ENCODE results near the gene SCN2A.

DNA sequence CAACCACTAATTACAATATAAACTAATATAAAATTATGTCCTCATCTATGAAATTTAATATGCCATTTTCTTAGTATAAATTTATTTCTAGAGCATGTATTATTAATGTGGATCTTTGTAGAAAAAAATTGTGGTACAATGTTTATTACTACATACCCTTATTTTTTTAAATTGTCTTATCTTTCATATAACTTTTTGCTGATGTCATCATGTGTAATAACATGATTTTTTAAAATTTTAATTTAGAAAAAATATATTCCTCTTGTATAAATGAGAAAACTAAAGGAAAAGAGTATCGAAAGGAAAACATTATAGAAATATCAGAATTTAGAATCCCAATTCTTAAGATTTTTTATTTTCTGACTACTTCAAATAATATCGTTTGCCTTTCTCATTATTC lies 49.9 kb downstream of the SCN2A start:
- TF ChIP-seq, protein P1, sequence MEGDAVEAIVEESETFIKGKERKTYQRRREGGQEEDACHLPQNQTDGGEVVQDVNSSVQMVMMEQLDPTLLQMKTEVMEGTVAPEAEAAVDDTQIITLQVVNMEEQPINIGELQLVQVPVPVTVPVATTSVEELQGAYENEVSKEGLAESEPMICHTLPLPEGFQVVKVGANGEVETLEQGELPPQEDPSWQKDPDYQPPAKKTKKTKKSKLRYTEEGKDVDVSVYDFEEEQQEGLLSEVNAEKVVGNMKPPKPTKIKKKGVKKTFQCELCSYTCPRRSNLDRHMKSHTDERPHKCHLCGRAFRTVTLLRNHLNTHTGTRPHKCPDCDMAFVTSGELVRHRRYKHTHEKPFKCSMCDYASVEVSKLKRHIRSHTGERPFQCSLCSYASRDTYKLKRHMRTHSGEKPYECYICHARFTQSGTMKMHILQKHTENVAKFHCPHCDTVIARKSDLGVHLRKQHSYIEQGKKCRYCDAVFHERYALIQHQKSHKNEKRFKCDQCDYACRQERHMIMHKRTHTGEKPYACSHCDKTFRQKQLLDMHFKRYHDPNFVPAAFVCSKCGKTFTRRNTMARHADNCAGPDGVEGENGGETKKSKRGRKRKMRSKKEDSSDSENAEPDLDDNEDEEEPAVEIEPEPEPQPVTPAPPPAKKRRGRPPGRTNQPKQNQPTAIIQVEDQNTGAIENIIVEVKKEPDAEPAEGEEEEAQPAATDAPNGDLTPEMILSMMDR (conservative IDR thresholded peaks at IDR 0.05; ENCODE audit: low read depth, low read length), result no peak
- TF ChIP-seq SMC3 (IDR thresholded peaks at IDR 0.05; ENCODE audit: low read depth, low read length) (no peak), POLR2A (IDR thresholded peaks at IDR 0.05; ENCODE audit: low read depth, low read length) (no peak), CEBPB (IDR thresholded peaks at IDR 0.05; ENCODE audit: low read depth, low read length) (no peak), CHD1 (IDR thresholded peaks at IDR 0.05; ENCODE audit: low read depth, low read length) (no peak), RAD21 (IDR thresholded peaks at IDR 0.05; ENCODE audit: low read length) (no peak)
